Loucy (cell line): Measurements from ENCODE around the gene CELF2.

Experiments
- H2AFZ ChIP-seq: fragments of 200-600 bp; sonication (generic); 2 replicates; pipeline ENCODE4 v1.6.0; 2016; ENCODE audit warnings: antibody characterized with exemption, mild to moderate bottlenecking, low read length, moderate library complexity
- H3F3A ChIP-seq: fragments of 200-600 bp; 2 replicates; pipeline ENCODE4 v1.6.0; 2016; ENCODE audit warnings: antibody characterized with exemption, low read depth, mild to moderate bottlenecking
- H3K27me3 ChIP-seq: fragments of 200-600 bp; sonication (generic); 2 replicates; pipeline ENCODE4 v1.6.1; 2014; ENCODE audit warnings: low read length, mild to moderate bottlenecking; ENCODE audit not compliant: insufficient read depth, poor library complexity, severe bottlenecking
- H3K36me3 ChIP-seq: fragments of 200-600 bp; sonication (generic); 2 replicates; pipeline ENCODE4 v1.6.1; 2016; ENCODE audit warnings: low read length; ENCODE audit not compliant: insufficient read depth
- H3K4me1 ChIP-seq: fragments of 200-600 bp; sonication (generic); 2 replicates; pipeline ENCODE4 v1.5.1; 2014; ENCODE audit warnings: low read length, mild to moderate bottlenecking; ENCODE audit not compliant: insufficient read depth, poor library complexity, severe bottlenecking
- H3K4me2 ChIP-seq: fragments of 200-600 bp; sonication (generic); 2 replicates; pipeline ENCODE4 v1.6.0; 2014; ENCODE audit warnings: antibody characterized with exemption, low read length, low read depth, mild to moderate bottlenecking; ENCODE audit not compliant: poor library complexity, severe bottlenecking
- H3K4me3 ChIP-seq: fragments of 200-600 bp; sonication (generic); 2 replicates; pipeline ENCODE4 v1.5.1; 2014; ENCODE audit warnings: low read length, mild to moderate bottlenecking, mixed read lengths; ENCODE audit not compliant: poor library complexity, severe bottlenecking
- H3K79me2 ChIP-seq: fragments of 200-600 bp; sonication (generic); 2 replicates; pipeline ENCODE4 v1.6.1; 2014; ENCODE audit warnings: low read length; ENCODE audit not compliant: insufficient read depth
- H3K9ac ChIP-seq: fragments of 200-600 bp; sonication (generic); 2 replicates; pipeline ENCODE4 v1.6.0; 2014; ENCODE audit warnings: mild to moderate bottlenecking, low read depth, low read length, moderate library complexity; ENCODE audit not compliant: poor library complexity, severe bottlenecking
- H3K9me2 ChIP-seq: fragments of 200-600 bp; sonication (generic); replicated peaks from 2 replicates; pipeline ENCODE4 v1.6.1; 2016; ENCODE audit warnings: low read depth, low read length, mixed read lengths
- H3K9me3 ChIP-seq: fragments of 200-600 bp; sonication (generic); 2 replicates; pipeline ENCODE4 v1.6.1; 2014; ENCODE audit warnings: mild to moderate bottlenecking, antibody characterized with exemption, low read length, low read depth; ENCODE audit not compliant: insufficient read depth
- H4K20me1 ChIP-seq: fragments of 200-600 bp; sonication (generic); 2 replicates; pipeline ENCODE4 v1.6.0; 2014; ENCODE audit warnings: antibody characterized with exemption, low read length, mild to moderate bottlenecking; ENCODE audit not compliant: insufficient read depth, poor library complexity, severe bottlenecking
- CTCF ChIP-seq: fragments of 200-600 bp; sonication (generic); conservative IDR thresholded peaks from 2 replicates; pipeline ENCODE4 v1.5.1; 2014; ENCODE audit warnings: mild to moderate bottlenecking, antibody characterized with exemption, low read length
- EZH2phosphoT487 ChIP-seq: fragments of 200-600 bp; IDR thresholded peaks from 2 replicates; pipeline ENCODE4 v1.6.1; 2018; ENCODE audit warnings: antibody characterized with exemption, mild to moderate bottlenecking, moderate library complexity, borderline replicate concordance

The CELF2 gene

DNA sequence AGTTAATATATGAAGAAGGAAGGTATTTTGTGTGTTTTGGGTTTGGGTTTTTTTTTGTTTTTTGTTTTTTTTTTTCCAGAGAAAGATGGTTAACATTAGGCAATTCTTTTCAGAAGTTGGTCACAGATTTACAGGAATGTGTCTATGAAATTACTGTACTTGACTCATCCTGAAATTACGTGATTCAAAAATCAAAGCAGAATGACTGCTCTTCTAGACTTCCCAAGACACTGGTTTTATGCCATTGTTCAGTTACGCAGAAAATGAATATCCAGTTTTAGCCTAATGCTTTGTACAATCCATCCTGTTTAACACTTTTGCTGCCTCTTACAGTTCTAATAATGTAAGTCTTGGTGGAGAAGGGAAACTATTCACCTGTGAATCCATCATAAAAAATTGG is 39.7 kb upstream of the CELF2 start:
- H3K27me3 ChIP-seq = no peaks in the 10 kb centered on the region
- H3K9me3 ChIP-seq = no peaks in the 10 kb centered on the region

DNA sequence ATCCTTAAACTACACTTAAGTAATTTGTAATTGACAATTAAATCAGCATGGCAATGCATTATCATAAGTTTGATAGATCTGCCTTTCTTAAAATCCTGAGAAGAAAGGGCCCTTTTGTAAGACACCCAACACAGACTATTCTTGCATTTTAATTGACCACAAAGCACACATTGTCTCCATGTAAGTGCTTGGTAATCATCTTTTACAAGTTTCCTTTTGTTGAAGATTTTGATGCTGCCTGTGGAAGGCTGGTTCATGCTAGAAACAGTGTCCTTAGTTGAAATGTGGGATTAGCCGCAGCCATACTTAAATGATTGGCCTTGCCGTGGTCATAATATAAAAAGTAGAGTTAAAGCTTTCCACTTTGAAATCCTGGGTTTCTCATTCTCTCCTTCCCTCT is 32.3 kb upstream of the CELF2 start:
- Histone ChIP-seq H3F3A (no peaks in the 10 kb centered on the region), H3K9ac (no peak overlapping the region), H4K20me1 (no peaks in the 10 kb centered on the region), H2AFZ (no peak overlapping the region), H3K27me3 (no peaks in the 10 kb centered on the region), H3K9me3 (no peaks in the 10 kb centered on the region), H3K4me2 (no peak overlapping the region), H3K4me3 (no peak overlapping the region), H3K4me1 (no peaks in the 10 kb centered on the region), H3K9me2 (no peaks in the 10 kb centered on the region), H3K36me3 (no peaks in the 10 kb centered on the region), H3K79me2 (no peaks in the 10 kb centered on the region)
- no peak for TF ChIP-seq EZH2phosphoT487
- TF ChIP-seq CTCF = no peak

More for the DNA sequence above, 39.7 kb upstream of the CELF2 start:
- Histone ChIP-seq H3K9me2 (no peaks in the 10 kb centered on the region), H4K20me1 (no peaks in the 10 kb centered on the region), H3K4me1 (no peaks in the 10 kb centered on the region), H3K79me2 (no peaks in the 10 kb centered on the region), H3K9ac (no peak overlapping the region), H3K36me3 (no peaks in the 10 kb centered on the region), H3K4me3 (no peak overlapping the region), H3F3A (no peaks in the 10 kb centered on the region), H3K4me2 (no peak overlapping the region), H2AFZ (no peak overlapping the region)
- no peak for TF ChIP-seq CTCF
- TF ChIP-seq EZH2phosphoT487 = no peak

DNA sequence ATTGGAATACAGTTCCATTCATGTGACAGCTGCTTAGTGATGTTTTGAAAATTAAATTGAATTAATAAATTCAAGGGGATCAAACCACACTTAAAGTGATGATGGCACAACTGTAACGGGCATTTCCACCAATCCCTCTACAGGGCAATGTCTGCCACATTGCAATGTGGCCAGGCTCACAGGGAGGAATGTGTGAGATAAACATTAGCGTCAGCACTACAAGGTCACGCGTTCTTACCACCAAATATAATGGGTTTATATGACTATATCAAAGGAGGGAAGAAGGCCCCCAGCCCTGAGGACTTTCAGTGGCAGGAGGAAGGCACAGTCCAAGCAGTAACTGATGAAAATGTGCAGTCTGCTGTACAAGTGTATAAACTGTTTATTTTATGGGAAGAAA is 31.1 kb upstream of the CELF2 start:
- TF ChIP-seq CTCF (no peak), EZH2phosphoT487 (no peak)
- Histone ChIP-seq H2AFZ (no peak overlapping the region), H3K4me1 (no peaks in the 10 kb centered on the region), H3K9me2 (no peaks in the 10 kb centered on the region), H3K27me3 (no peaks in the 10 kb centered on the region), H3F3A (no peaks in the 10 kb centered on the region), H3K79me2 (no peaks in the 10 kb centered on the region), H3K9me3 (no peaks in the 10 kb centered on the region), H4K20me1 (no peaks in the 10 kb centered on the region), H3K9ac (no peak overlapping the region), H3K36me3 (no peaks in the 10 kb centered on the region), H3K4me2 (no peak overlapping the region), H3K4me3 (no peak overlapping the region)
